Body of pancreas (tissue), 4 donors: ENCODE results near the gene SPRED3. TPM values are rescaled to one million over a fixed set of nuclear protein-coding genes. Genes with fewer than 3 reads are reported as not detected.
A peak's percentile ranks its signal among the peaks of the same experiment; 100 is the strongest.

ENCODE experiments used
- ATAC-seq: fragments of 150-250 bp; one replicate; pipeline ENCODE4 v1.9.1; 2016
- DNase-seq, 4 donors: peaks; one replicate each; pipeline ENCODE4 v3.0.0-alpha.2; 2019
- H3K27ac ChIP-seq, 4 donors: fragments of 200-600 bp; sonication (generic); 1 replicate in 3 of 4; 2 replicates in 1 of 4; pipeline versions ENCODE4 v1.5.1 to v1.6.1; 2016 to 2019; ENCODE audit warnings: mild to moderate bottlenecking in 1 of 4, mixed read lengths in 1 of 4, moderate library complexity in 1 of 4
- H3K27me3 ChIP-seq, 2 donors: fragments of 200-600 bp; sonication (generic); one replicate each; pipeline ENCODE4 v1.6.0; 2016; ENCODE audit warnings: mild to moderate bottlenecking in 1 of 2
- H3K36me3 ChIP-seq, 2 donors: fragments of 200-600 bp; sonication (generic); replicated peaks in 1 of 2; 2 replicates each; pipeline ENCODE4 v1.5.1; 2016; ENCODE audit warnings: low read depth in 2 of 2; ENCODE audit not compliant: insufficient read depth in 1 of 2
- H3K4me1 ChIP-seq: fragments of 200-600 bp; sonication (generic); one replicate; pipeline ENCODE4 v1.6.0; 2016
- H3K4me3 ChIP-seq, 2 donors: fragments of 200-600 bp; sonication (generic); 1 replicate in 1 of 2; 2 replicates in 1 of 2; pipeline ENCODE4 v1.5.1; 2016 to 2019
- H3K9me3 ChIP-seq, 3 donors: fragments of 200-600 bp; sonication (generic); 1 replicate in 2 of 3; 2 replicates in 1 of 3; pipeline ENCODE4 v1.5.1; 2016
- POLR2A ChIP-seq, 3 donors: fragments of 450-650 bp; IDR thresholded peaks; one replicate each; pipeline ENCODE4 v1.6.1; 2016; ENCODE audit warnings: antibody characterized with exemption in 3 of 3, mild to moderate bottlenecking in 2 of 3
- WGBS, 2 donors: methylation state at CpG; one replicate each; pipeline ENCODE4 v1.1.5; 2017; 5-methylcytosine and 5-hydroxymethylcytosine counted together
- intact Hi-C: fragments of 100-400 bp; cut with DNase I; formaldehyde crosslinking; loops from one replicate; pipeline ENCODE4 v1.15.1; 2023
- total RNA-seq, 2 donors: library from RNA; depleted of rRNA; stranded (reverse); fragments of >200 nt; gene quantifications; one replicate each; pipeline ENCODE4 v1.1.0, GENCODE V29; 2016
- TF ChIP-seq, protein P1 (sequence below), 7 experiments: fragments of 450-650 bp in 4 of 7; fragments of 200-600 bp in 3 of 7; sonication (generic) in 3 of 7; IDR thresholded peaks; one replicate each; pipeline ENCODE4 v1.5.1; 2016 to 2019; ENCODE audit warnings: antibody characterized with exemption in 7 of 7

SPRED3 gene
- total RNA-seq, 2 donors from 2014 or later, result under 0.01 to 0.52 TPM

DNA sequence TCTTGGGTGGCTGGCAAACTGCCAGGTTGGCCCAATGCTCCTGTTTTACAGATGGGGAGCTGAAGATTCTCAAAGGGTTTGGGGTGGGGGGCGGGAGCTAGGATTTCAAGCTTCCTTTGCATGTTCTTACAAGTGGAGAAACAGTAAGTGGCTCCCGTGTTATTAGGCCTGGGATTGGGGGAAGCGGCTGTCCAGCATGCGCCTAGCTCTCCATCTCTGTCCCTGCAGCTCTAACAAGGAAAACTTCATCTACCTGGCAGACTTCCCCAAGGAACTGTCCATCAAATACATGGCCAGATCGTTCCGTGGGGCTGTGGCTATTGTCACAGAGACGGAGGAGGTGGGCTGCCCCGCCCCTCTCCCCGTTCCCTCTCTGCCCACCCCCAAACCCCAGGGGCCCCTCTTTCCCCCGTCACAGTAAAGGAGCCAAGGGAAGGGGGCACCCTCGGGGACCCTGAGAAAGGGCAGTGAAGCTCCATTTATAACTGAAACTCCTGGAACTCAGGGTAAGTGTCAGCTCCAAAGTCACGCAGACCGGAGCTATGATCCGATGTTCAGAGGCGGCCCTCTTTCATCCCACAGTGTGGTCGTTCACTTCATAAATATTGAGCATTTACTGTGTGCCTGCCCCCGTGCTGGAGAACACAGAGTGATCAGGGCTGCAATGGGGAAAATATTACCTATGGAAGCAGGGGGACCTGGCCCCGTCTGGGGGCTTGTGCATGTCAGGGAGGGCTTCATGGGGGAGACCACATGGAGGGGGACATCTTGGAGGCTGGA, 29.1 kb upstream of the SPRED3 start:
- ATAC-seq, result no peak
- H3K27me3 ChIP-seq, result peaks cover 0 to 5% of the 10 kb centered on the region in 2 donors
- TF ChIP-seq, protein P1, sequence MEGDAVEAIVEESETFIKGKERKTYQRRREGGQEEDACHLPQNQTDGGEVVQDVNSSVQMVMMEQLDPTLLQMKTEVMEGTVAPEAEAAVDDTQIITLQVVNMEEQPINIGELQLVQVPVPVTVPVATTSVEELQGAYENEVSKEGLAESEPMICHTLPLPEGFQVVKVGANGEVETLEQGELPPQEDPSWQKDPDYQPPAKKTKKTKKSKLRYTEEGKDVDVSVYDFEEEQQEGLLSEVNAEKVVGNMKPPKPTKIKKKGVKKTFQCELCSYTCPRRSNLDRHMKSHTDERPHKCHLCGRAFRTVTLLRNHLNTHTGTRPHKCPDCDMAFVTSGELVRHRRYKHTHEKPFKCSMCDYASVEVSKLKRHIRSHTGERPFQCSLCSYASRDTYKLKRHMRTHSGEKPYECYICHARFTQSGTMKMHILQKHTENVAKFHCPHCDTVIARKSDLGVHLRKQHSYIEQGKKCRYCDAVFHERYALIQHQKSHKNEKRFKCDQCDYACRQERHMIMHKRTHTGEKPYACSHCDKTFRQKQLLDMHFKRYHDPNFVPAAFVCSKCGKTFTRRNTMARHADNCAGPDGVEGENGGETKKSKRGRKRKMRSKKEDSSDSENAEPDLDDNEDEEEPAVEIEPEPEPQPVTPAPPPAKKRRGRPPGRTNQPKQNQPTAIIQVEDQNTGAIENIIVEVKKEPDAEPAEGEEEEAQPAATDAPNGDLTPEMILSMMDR (IDR thresholded peaks at IDR 0.05), result no peak
- no peak for TF ChIP-seq POLR2A (IDR thresholded peaks at IDR 0.05)

DNA sequence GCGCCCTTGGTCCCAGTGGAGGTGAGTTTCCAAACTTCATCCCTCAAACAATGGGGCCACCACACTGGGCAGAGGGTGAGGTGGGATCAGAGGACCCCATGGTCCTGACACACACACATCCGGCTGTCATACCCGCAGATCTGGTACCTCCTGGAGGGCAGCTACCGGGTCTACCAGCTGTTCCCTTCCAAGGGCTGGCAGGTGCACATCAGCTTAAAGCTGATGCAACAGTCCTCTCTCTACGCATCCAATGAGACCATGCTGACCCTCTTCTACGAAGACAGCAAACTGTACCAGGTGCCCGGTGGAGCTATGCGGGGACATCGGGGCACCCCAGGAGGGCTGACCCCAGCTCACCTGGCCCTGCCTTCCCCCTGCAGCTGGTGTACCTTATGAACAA, 28.1 kb upstream of the SPRED3 start:
- peaks cover 0 to 5% of the 10 kb centered on the region in 2 donors for H3K27me3 ChIP-seq
- H3K36me3 ChIP-seq, result no peaks in the 10 kb centered on the region
- DNase-seq (no peak), ATAC-seq (no peak)
- peaks cover 15% of the 10 kb centered on the region for H3K4me1 ChIP-seq
- no peak overlapping the region for H3K27ac ChIP-seq
- H3K9me3 ChIP-seq, result no peaks in the 10 kb centered on the region
- H3K4me3 ChIP-seq, result no peak overlapping the region
- TF ChIP-seq POLR2A (IDR thresholded peaks at IDR 0.05), result no peak
- TF ChIP-seq, protein P1 (IDR thresholded peaks at IDR 0.05), result no peak
- WGBS, 2 donors, result 62 to 71% methylated on average over 3 to 4 of the region's 9 CpGs
- intact Hi-C loops, result no loop called here

More for the DNA sequence above, 29.1 kb upstream of the SPRED3 start:
- Histone ChIP-seq H3K4me1 (peaks cover 15% of the 10 kb centered on the region), H3K4me3 (no peak overlapping the region), H3K9me3 (no peaks in the 10 kb centered on the region), H3K27ac (no peak overlapping the region), H3K36me3 (no peaks in the 10 kb centered on the region)
- WGBS, 2 donors, result 39 to 58% methylated on average over 8 to 18 of the region's 18 CpGs
- intact Hi-C loops, result no loop called here
- DNase-seq, result no peak

DNA sequence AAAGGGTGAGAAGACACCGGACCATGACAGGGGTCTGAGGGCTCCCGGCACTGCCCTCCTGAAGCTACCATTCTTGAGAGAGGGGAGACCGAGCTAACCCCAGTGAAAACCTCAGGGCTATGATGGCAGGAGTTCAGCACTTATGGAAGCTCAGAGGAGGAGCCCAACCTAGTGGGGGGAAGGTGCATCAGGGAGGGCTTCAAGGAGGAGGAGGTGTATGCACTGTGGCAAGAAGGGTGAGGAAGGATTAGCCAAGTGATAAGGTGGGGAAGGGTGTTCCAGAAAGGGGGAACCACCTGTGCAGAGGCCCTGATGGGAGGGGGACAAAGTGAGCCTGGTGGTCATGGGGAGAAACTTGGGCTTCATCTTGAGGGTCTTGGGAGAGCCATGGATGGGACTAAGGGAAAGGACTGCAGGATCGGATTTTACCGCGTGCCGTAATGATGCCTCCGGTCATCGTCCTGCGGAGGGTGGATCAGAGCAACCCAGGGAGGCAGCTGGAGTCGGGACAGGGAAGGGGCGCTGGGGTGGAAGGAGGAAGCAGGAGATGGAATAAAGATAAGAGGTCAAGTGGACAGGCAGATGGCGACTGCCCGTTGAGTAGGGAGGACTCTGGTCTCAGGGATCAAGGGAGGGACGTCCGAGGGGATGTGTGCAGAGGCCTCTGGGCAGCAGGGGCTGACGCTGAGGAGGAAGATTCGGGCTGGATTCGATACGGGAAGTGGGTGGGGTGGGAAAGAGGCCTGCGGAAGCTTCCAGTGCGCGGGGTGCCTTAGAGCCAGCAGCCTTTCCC, 27.5 kb upstream of the SPRED3 start:
- peaks cover 0 to 5% of the 10 kb centered on the region in 2 donors for H3K27me3 ChIP-seq
- ATAC-seq (no peak), DNase-seq (no peak)
- H3K36me3 ChIP-seq, result no peaks in the 10 kb centered on the region
- TF ChIP-seq POLR2A (IDR thresholded peaks at IDR 0.05), result no peak
- TF ChIP-seq, protein P1 (IDR thresholded peaks at IDR 0.05), result no peak
- H3K4me3 ChIP-seq, result no peak overlapping the region
- WGBS, 2 donors, result 14 to 20% methylated on average over 21 to 23 of the region's 23 CpGs
- no peak overlapping the region for H3K27ac ChIP-seq
- intact Hi-C loops, result no loop called here
- no peaks in the 10 kb centered on the region for H3K9me3 ChIP-seq
- H3K4me1 ChIP-seq, result peaks cover 15% of the 10 kb centered on the region

GRCh38 chr19:38361633-38362075, 26.8 kb upstream of the SPRED3 start:
- peak; percentile 60 to 83 (median 78) for DNase-seq
- peak overlapping the region; percentile 28 to 57 for H3K4me3 ChIP-seq
- peaks cover 15% of the 10 kb centered on the region for H3K4me1 ChIP-seq
- TF ChIP-seq, protein P1 (IDR thresholded peaks at IDR 0.05), result peak in 6 of 7 experiments; percentile 11 to 56 (median 26)
- TF ChIP-seq POLR2A (IDR thresholded peaks at IDR 0.05), result no peak
- WGBS, 2 donors, result 0% methylated on average over 5 to 33 of the region's 37 CpGs
- H3K9me3 ChIP-seq, result no peaks in the 10 kb centered on the region
- H3K27ac ChIP-seq, result peak overlapping the region in 1 of 4 donors; percentile 64
- peaks cover 0 to 5% of the 10 kb centered on the region in 2 donors for H3K27me3 ChIP-seq
- peak; percentile 88 for ATAC-seq
- no peaks in the 10 kb centered on the region for H3K36me3 ChIP-seq
- intact Hi-C loops, result no loop called here
